IMR-90 (cell line): ENCODE data around the gene EPHA2. TPM values are rescaled to one million over a fixed set of nuclear protein-coding genes. Genes with fewer than 3 reads are reported as not detected.
A peak's percentile ranks its signal among the peaks of the same experiment; 100 is the strongest.

Source experiments
- ATAC-seq: fragments of 200-7000 bp; cut with Tn5 transposase; 2 replicates; pipeline ENCODE4 v1.9.1; 2020; ENCODE audit warnings: low read depth, mild to moderate bottlenecking, moderate library complexity
- BruUV-seq: library from RNA; stranded (reverse); fragments of 400-500 nt; replicated peaks from 2 replicates; lab custom pipeline; 2021; lab: Mats Ljungman, UMichigan
- CTCF ChIA-PET: fragments of 300-600 bp; formaldehyde crosslinking; extraction: SDS; loops from one replicate; lab custom pipeline; 2021; ENCODE audit warnings: antibody characterized with exemption; lab: Yijun Ruan, JAX
- POLR2A ChIA-PET: fragments of 300-600 bp; sonication (Branson Sonifier 250); formaldehyde crosslinking; loops from one replicate; lab custom pipeline; 2022; ENCODE audit warnings: antibody characterized with exemption; ENCODE audit not compliant: unreplicated experiment; lab: Charles Lee
- DNase-seq: peaks from one replicate; pipeline ENCODE4 v3.0.0; 2013
- H2AFZ ChIP-seq: replicated peaks from 2 replicates; pipeline ENCODE3; 2013; ENCODE audit warnings: low read length, mild to moderate bottlenecking; ENCODE audit not compliant: poor library complexity
- H2AK5ac ChIP-seq: 2 replicates; pipeline ENCODE4 v1.6.1; 2013; ENCODE audit warnings: low read depth, low read length, inconsistent platforms
- H2AK9ac ChIP-seq: replicated peaks from 2 replicates; pipeline ENCODE3; 2013; ENCODE audit warnings: mild to moderate bottlenecking, low read depth, low read length, moderate library complexity; ENCODE audit not compliant: poor library complexity
- H2BK120ac ChIP-seq: 2 replicates; pipeline ENCODE4 v1.6.1; 2013; ENCODE audit warnings: low read depth, low read length, inconsistent platforms
- H2BK15ac ChIP-seq: 3 replicates; pipeline ENCODE4 v1.6.1; 2013; ENCODE audit warnings: low read depth, low read length, inconsistent platforms
- H2BK20ac ChIP-seq: 2 replicates; pipeline ENCODE4 v1.6.1; 2013; ENCODE audit warnings: low read depth, mild to moderate bottlenecking, inconsistent platforms, low read length, moderate library complexity
- H2BK5ac ChIP-seq: 2 replicates; pipeline ENCODE4 v1.6.1; 2013; ENCODE audit warnings: mild to moderate bottlenecking, low read depth, low read length, inconsistent platforms; ENCODE audit not compliant: poor library complexity, severe bottlenecking
- H3K14ac ChIP-seq: replicated peaks from 2 replicates; pipeline ENCODE4 v1.6.1; 2013; ENCODE audit warnings: low read depth, low read length, inconsistent platforms
- H3K18ac ChIP-seq: 2 replicates; pipeline ENCODE4 v1.6.1; 2013; ENCODE audit warnings: low read depth, low read length, control low read depth
- H3K23ac ChIP-seq: 2 replicates; pipeline ENCODE4 v1.6.1; 2013; ENCODE audit warnings: low read depth, low read length, inconsistent platforms
- H3K27ac ChIP-seq: 2 replicates; pipeline ENCODE4 v1.5.1; 2013; ENCODE audit warnings: mild to moderate bottlenecking, control low read depth, low read length; ENCODE audit not compliant: insufficient read depth
- H3K27me3 ChIP-seq: 2 replicates; pipeline ENCODE4 v1.6.1; 2013; ENCODE audit warnings: low read length; ENCODE audit not compliant: control insufficient read depth, insufficient read depth
- H3K36me3 ChIP-seq: 2 replicates; pipeline ENCODE4 v1.6.1; 2013; ENCODE audit warnings: low read length, mixed read lengths; ENCODE audit not compliant: control insufficient read depth, insufficient read depth
- H3K4ac ChIP-seq: 2 replicates; pipeline ENCODE4 v1.6.1; 2013; ENCODE audit warnings: low read depth, low read length, inconsistent platforms
- H3K4me1 ChIP-seq: 2 replicates; pipeline ENCODE4 v1.6.1; 2013; ENCODE audit warnings: low read length, mixed read lengths; ENCODE audit not compliant: control insufficient read depth, insufficient read depth
- H3K4me2 ChIP-seq: 2 replicates; pipeline ENCODE4 v1.6.1; 2013; ENCODE audit warnings: low read depth, mild to moderate bottlenecking, control low read depth, low read length, moderate library complexity
- H3K4me3 ChIP-seq: 2 replicates; pipeline ENCODE4 v1.5.1; 2013; ENCODE audit warnings: low read depth, mild to moderate bottlenecking, control low read depth, low read length, moderate library complexity; ENCODE audit not compliant: insufficient read depth
- H3K56ac ChIP-seq: 2 replicates; pipeline ENCODE4 v1.6.1; 2013; ENCODE audit warnings: low read length, inconsistent platforms; ENCODE audit not compliant: insufficient read depth; ENCODE audit errors: extremely low read depth
- H3K79me1 ChIP-seq, 2 experiments: 2 replicates each; pipeline ENCODE4 v1.6.1; 2013; ENCODE audit warnings: low read length in 2 of 2, inconsistent platforms in 1 of 2, low read depth in 1 of 2
- H3K9ac ChIP-seq: 2 replicates; pipeline ENCODE4 v1.6.1; 2013; ENCODE audit warnings: low read depth, low read length, control low read depth
- H3K9me1 ChIP-seq: 2 replicates; pipeline ENCODE4 v1.6.1; 2013; ENCODE audit warnings: low read length, inconsistent platforms; ENCODE audit not compliant: insufficient read depth
- H3K9me3 ChIP-seq: 2 replicates; pipeline ENCODE4 v1.6.1; 2013; ENCODE audit warnings: low read length; ENCODE audit not compliant: control insufficient read depth, insufficient read depth
- H4K20me1 ChIP-seq: 2 replicates; pipeline ENCODE4 v1.6.1; 2013; ENCODE audit warnings: low read length, inconsistent platforms; ENCODE audit not compliant: insufficient read depth
- H4K5ac ChIP-seq: 2 replicates; pipeline ENCODE4 v1.6.1; 2013; ENCODE audit warnings: mild to moderate bottlenecking, low read depth, low read length, control low read depth
- H4K8ac ChIP-seq, 2 experiments: 2 replicates each; pipeline ENCODE4 v1.6.1; 2013; ENCODE audit warnings: low read depth in 2 of 2, low read length in 2 of 2, control low read depth in 1 of 2, inconsistent platforms in 1 of 2
- H4K91ac ChIP-seq: 2 replicates; pipeline ENCODE4 v1.6.1; 2013; ENCODE audit warnings: low read depth, low read length, inconsistent platforms; ENCODE audit not compliant: insufficient read depth
- BHLHE40 ChIP-seq: fragments of 150-350 bp; IDR thresholded peaks from 2 replicates; pipeline ENCODE4 v1.6.1; 2016; ENCODE audit warnings: mild to moderate bottlenecking, low read depth, low read length
- CEBPB ChIP-seq: IDR thresholded peaks from 2 replicates; pipeline ENCODE4 v1.6.1; 2012; ENCODE audit warnings: low read depth, low read length, improper control_type of control experiment
- CHD1 ChIP-seq: IDR thresholded peaks from 2 replicates; pipeline ENCODE4 v1.6.1; 2012; ENCODE audit warnings: low read depth, low read length, improper control_type of control experiment
- CTCF ChIP-seq: conservative IDR thresholded peaks from 2 replicates; pipeline ENCODE4 v1.5.1; 2012; ENCODE audit warnings: mild to moderate bottlenecking, low read depth, low read length, improper control_type of control experiment
- ELK1 ChIP-seq: fragments of 150-350 bp; IDR thresholded peaks from 2 replicates; pipeline ENCODE4 v1.6.1; 2016; ENCODE audit warnings: low read depth, mild to moderate bottlenecking, low read length, moderate library complexity, borderline replicate concordance
- FOS ChIP-seq: fragments of 150-350 bp; IDR thresholded peaks from 2 replicates; pipeline ENCODE4 v1.6.1; 2016; ENCODE audit warnings: low read depth, low read length
- MAFK ChIP-seq: IDR thresholded peaks from 2 replicates; pipeline ENCODE4 v1.6.1; 2012; ENCODE audit warnings: low read depth, low read length, improper control_type of control experiment
- MAZ ChIP-seq: IDR thresholded peaks from 2 replicates; pipeline ENCODE4 v1.6.1; 2012; ENCODE audit warnings: low read depth, mild to moderate bottlenecking, low read length, improper control_type of control experiment, moderate library complexity, borderline replicate concordance
- MXI1 ChIP-seq: IDR thresholded peaks from 2 replicates; pipeline ENCODE4 v1.6.1; 2012; ENCODE audit warnings: low read depth, mild to moderate bottlenecking, low read length, moderate library complexity, borderline replicate concordance
- NFE2L2 ChIP-seq: fragments of 150-350 bp; IDR thresholded peaks from 2 replicates; pipeline ENCODE4 v1.6.1; 2016; ENCODE audit warnings: low read depth, mild to moderate bottlenecking, low read length
- POLR2A ChIP-seq: IDR thresholded peaks from 2 replicates; pipeline ENCODE4 v1.6.1; 2012; ENCODE audit warnings: mild to moderate bottlenecking, low read depth, low read length
- RCOR1 ChIP-seq: IDR thresholded peaks from 2 replicates; pipeline ENCODE4 v1.6.1; 2012; ENCODE audit warnings: mild to moderate bottlenecking, low read length, improper control_type of control experiment; ENCODE audit not compliant: insufficient replicate concordance
- RFX5 ChIP-seq: IDR thresholded peaks from 2 replicates; pipeline ENCODE4 v1.8.0; 2012; ENCODE audit warnings: low read depth, mild to moderate bottlenecking, low read length, moderate library complexity
- SMC3 ChIP-seq: fragments of 150-350 bp; IDR thresholded peaks from 2 replicates; pipeline ENCODE4 v1.6.1; 2016; ENCODE audit warnings: low read depth, mild to moderate bottlenecking, antibody characterized with exemption, low read length, moderate library complexity
- USF2 ChIP-seq: fragments of 150-350 bp; IDR thresholded peaks from 2 replicates; pipeline ENCODE4 v1.6.1; 2017; ENCODE audit warnings: mild to moderate bottlenecking, antibody characterized with exemption, low read length, low read depth
- WGBS, 2 experiments: methylation state at CpG; one replicate each; pipeline versions ENCODE4 v1.1.5 to v1.1.7; 2013; ENCODE audit warnings: missing lambda C conversion rate in 2 of 2; ENCODE audit not compliant: insufficient read length in 1 of 2; ENCODE audit errors: extremely low coverage in 2 of 2; 5-methylcytosine and 5-hydroxymethylcytosine counted together
- dilution Hi-C: fragments of 300-500 bp; cut with HindIII; formaldehyde crosslinking; loops from one replicate; pipeline ENCODE4 v1.14.3; 2018; ENCODE audit warnings: low sequenced_read_pairs; ENCODE audit not compliant: unreplicated experiment
- in situ Hi-C: fragments of 300-500 bp; cut with MboI; formaldehyde crosslinking; loops from 3 replicates; pipeline ENCODE4 v1.14.3; 2019; ENCODE audit warnings: low sequenced_read_pairs, inconsistent platforms, mixed read lengths
- intact Hi-C: fragments of 100-400 bp; cut with micrococcal nuclease; formaldehyde crosslinking; loops from 2 replicates; pipeline ENCODE4 v1.10.0; 2022
- polyA plus RNA-seq, 3 experiments: library from polyadenylated mRNA; depleted of rRNA; stranded (reverse); fragments of >200 nt; gene quantifications; 2 replicates each; pipeline ENCODE4 v1.2.3, GENCODE V29; 2012; ENCODE audit warnings: low replicate concordance in 1 of 3
- total RNA-seq: library from RNA; depleted of rRNA; stranded (reverse); fragments of >200 nt; gene quantifications from 2 replicates; pipeline ENCODE4 v1.2.3, GENCODE V29; 2012

The EPHA2 gene
- total and polyA plus RNA-seq, 2 of the 4 experiments (the other 2 are of a cell fraction): 24.0 to 72.6 TPM

GRCh38 chr1:16087733-16088132 is 68.1 kb downstream of the EPHA2 start:
- no peak overlapping the region for H3K23ac ChIP-seq

More at GRCh38 chr1:16087733-16088132, 68.1 kb downstream of the EPHA2 start:
- ATAC-seq (no peak), DNase-seq (no peak)
- no peaks in the 10 kb centered on the region; the same call in 1 of the 2 replicates for H3K27me3 ChIP-seq
- no peak overlapping the region for H2BK5ac ChIP-seq
- no peak overlapping the region for H3K56ac ChIP-seq
- POLR2A ChIA-PET: no interaction called here
- no peak overlapping the region for H3K9ac ChIP-seq
- no peak overlapping the region for H2BK20ac ChIP-seq
- H4K8ac ChIP-seq: 0 out of 4 replicates have a peak overlapping the region, but pooled peaks of 1 of the 2 experiments have one; percentile 4
- no peak overlapping the region for H4K5ac ChIP-seq
- 0 out of 2 replicates have a peak overlapping the region, but pooled peaks have one; percentile 30 for H2BK120ac ChIP-seq
- intact Hi-C loops: no loop called here
- no peaks in the 10 kb centered on the region for H3K9me3 ChIP-seq
- no peak overlapping the region for H3K18ac ChIP-seq
- H3K4ac ChIP-seq: no peak overlapping the region
- H3K79me1 ChIP-seq: no peaks in the 10 kb centered on the region
- no peak overlapping the region for H3K14ac ChIP-seq
- no peak overlapping the region for H4K91ac ChIP-seq
- no CpG with 5 or more reads among the region's 7 CpGs for WGBS, 2 experiments
- no TSS peak for BruUV-seq
- H3K4me1 ChIP-seq: peaks cover 5% of the 10 kb centered on the region; the same call in 1 of the 2 replicates
- dilution Hi-C loops: no loop called here
- no peak overlapping the region for H3K4me2 ChIP-seq
- CTCF ChIA-PET: interaction anchor here (0.6 to 0.9 kb wide), 2 partner anchors 15 to 23 kb away, joined by 3 to 4 read pairs; partner anchors contain the start of gene FAM131C
- peak overlapping the region; percentile 84 for H2AK9ac ChIP-seq
- no peak overlapping the region for H3K4me3 ChIP-seq
- no peak overlapping the region; the same call in 2 of the 3 replicates for H2BK15ac ChIP-seq
- H3K27ac ChIP-seq: no peak overlapping the region
- in situ Hi-C loops: no loop called here
- H2AK5ac ChIP-seq: no peak overlapping the region; the same call in 1 of the 2 replicates
- TF ChIP-seq NFE2L2 (no peak), MAZ (no peak), FOS (no peak), ELK1 (no peak), BHLHE40 (no peak), SMC3 (no peak), RCOR1 (no peak), CTCF (no peak), USF2 (no peak), MXI1 (no peak), POLR2A (no peak), CEBPB (no peak), RFX5 (no peak), MAFK (no peak), CHD1 (no peak)
- H2AFZ ChIP-seq: peak overlapping the region; percentile 67
- H3K9me1 ChIP-seq: no peaks in the 10 kb centered on the region
- H3K36me3 ChIP-seq: no peaks in the 10 kb centered on the region
- H4K20me1 ChIP-seq: no peaks in the 10 kb centered on the region
